Astrocyte (in vitro differentiated cells and primary cell): ENCODE measurements around the gene SPNS2.

Experiments
- EZH2 ChIP-seq: IDR thresholded peaks from 2 replicates; pipeline ENCODE4 v1.6.1; 2012; ENCODE audit warnings: mild to moderate bottlenecking, low read length, inconsistent platforms; ENCODE audit not compliant: insufficient read depth
- TF ChIP-seq, protein P1 (sequence below): IDR thresholded peaks from 2 replicates; pipeline ENCODE4 v1.5.1; 2011; ENCODE audit warnings: low read depth, mild to moderate bottlenecking, inconsistent platforms, low read length, moderate library complexity; ENCODE audit not compliant: insufficient read depth

DNA sequence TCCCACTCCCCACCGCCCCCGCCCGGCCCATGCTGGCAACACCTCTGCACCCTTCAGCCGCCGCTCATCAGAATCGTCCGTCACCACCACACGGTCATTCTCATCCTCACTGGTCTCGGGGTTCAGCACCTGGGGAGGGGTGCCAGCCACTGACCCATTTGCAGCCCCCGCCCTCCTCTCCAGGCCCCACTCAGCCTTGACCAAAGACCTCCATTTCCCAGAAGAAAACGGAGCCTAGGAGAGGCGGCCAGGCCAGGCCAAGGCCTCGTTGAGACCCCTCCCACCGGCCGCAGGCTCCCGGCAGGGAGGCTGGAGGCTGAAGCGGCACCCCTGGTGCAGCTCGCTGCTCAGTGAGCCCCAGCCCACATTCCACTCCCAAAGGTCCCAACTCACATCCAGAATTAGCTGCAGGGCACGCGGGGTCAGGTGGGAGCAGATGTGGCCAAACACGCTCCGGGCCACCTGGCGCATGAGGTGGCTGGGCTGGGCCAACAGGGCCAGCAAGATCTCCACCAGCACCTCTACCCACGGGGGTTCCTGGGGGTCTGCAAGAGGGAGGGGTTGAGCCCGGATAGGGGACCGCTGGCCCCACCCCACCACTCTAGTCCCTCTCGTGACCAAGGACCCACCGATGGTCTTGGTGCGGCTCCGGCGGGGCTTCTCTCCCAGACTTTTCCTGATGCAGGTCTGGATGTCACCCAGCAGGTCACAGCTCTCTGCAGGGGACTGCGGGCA, 46.7 kb downstream of the SPNS2 start:
- TF ChIP-seq, protein P1, sequence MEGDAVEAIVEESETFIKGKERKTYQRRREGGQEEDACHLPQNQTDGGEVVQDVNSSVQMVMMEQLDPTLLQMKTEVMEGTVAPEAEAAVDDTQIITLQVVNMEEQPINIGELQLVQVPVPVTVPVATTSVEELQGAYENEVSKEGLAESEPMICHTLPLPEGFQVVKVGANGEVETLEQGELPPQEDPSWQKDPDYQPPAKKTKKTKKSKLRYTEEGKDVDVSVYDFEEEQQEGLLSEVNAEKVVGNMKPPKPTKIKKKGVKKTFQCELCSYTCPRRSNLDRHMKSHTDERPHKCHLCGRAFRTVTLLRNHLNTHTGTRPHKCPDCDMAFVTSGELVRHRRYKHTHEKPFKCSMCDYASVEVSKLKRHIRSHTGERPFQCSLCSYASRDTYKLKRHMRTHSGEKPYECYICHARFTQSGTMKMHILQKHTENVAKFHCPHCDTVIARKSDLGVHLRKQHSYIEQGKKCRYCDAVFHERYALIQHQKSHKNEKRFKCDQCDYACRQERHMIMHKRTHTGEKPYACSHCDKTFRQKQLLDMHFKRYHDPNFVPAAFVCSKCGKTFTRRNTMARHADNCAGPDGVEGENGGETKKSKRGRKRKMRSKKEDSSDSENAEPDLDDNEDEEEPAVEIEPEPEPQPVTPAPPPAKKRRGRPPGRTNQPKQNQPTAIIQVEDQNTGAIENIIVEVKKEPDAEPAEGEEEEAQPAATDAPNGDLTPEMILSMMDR = no peak
- TF ChIP-seq EZH2 = no peak
